SK-N-MC (cell line): Measurements from ENCODE around the gene RNASEH2B.

Experiments used
- EZH2 ChIP-seq: fragments of 200-600 bp; sonication (generic); IDR thresholded peaks from one replicate; pipeline ENCODE4 v1.6.1; 2017; ENCODE audit warnings: antibody characterized with exemption
- POLR2AphosphoS5 ChIP-seq: IDR thresholded peaks from 2 replicates; pipeline ENCODE4 v1.6.1; 2012; ENCODE audit warnings: mild to moderate bottlenecking, low read depth, low read length, borderline replicate concordance

DNA sequence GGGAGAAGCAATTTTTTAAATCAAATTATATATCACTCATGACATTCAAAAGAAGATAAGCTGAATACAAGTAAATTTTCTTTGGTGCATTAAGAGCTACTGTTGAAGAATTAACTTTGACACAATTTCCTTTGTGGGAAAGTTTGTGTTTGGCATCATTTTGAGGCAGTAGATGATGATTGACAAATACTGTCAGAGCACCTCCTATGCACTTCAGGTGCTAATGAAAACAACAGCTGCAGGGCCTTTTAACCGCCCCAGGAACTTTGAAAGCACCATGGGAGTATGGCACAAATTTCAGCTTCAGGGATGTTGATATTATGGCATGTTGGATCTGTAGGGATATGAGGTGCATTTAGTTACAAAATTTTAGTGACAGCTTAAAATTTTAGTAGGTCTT lies 45.1 kb upstream of the RNASEH2B start:
- TF ChIP-seq POLR2AphosphoS5: no peak
- TF ChIP-seq EZH2: no peak
